DOHH2 (cell line): Measurements from ENCODE around the gene PACRG.

Source experiments
- EZH2phosphoT487 ChIP-seq: fragments of 200-600 bp; sonication (generic); IDR thresholded peaks from 2 replicates; pipeline ENCODE4 v1.6.1; 2017; ENCODE audit warnings: borderline replicate concordance, mild to moderate bottlenecking, antibody characterized with exemption, low read length, moderate library complexity, mixed read lengths
- TF ChIP-seq, protein P1 (sequence below): fragments of 200-600 bp; sonication (generic); IDR thresholded peaks from one replicate; pipeline ENCODE4 v1.5.1; 2014; ENCODE audit warnings: antibody characterized with exemption, mild to moderate bottlenecking, low read depth, low read length; ENCODE audit not compliant: poor library complexity, severe bottlenecking

DNA sequence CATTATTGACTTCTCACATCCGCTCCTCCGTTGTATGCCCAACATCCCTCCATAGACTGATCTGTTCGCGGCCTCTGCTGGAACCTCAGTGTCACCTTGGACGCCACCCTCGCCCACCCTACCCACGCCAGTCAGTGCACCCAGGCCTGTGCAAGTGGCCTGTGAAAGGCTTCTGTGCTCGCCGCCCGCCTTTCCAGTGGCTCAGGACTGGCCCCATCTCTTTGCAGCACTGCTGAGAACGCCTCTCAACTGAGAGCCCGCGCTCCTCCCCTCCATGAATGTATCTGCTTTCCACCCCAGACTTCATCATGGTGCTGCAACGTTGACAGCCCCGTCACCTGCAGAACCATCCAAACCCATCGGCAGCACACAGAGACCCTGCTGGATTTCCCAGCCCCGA lies 459.4 kb downstream of the PACRG start:
- TF ChIP-seq, protein P1, sequence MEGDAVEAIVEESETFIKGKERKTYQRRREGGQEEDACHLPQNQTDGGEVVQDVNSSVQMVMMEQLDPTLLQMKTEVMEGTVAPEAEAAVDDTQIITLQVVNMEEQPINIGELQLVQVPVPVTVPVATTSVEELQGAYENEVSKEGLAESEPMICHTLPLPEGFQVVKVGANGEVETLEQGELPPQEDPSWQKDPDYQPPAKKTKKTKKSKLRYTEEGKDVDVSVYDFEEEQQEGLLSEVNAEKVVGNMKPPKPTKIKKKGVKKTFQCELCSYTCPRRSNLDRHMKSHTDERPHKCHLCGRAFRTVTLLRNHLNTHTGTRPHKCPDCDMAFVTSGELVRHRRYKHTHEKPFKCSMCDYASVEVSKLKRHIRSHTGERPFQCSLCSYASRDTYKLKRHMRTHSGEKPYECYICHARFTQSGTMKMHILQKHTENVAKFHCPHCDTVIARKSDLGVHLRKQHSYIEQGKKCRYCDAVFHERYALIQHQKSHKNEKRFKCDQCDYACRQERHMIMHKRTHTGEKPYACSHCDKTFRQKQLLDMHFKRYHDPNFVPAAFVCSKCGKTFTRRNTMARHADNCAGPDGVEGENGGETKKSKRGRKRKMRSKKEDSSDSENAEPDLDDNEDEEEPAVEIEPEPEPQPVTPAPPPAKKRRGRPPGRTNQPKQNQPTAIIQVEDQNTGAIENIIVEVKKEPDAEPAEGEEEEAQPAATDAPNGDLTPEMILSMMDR = no peak
- TF ChIP-seq EZH2phosphoT487 = no peak
